Transverse colon (tissue), 3 donors: ENCODE measurements around the gene MCC.

Experiments used
- EP300 ChIP-seq: sonication (generic); formaldehyde crosslinking; IDR thresholded peaks from one replicate; pipeline ENCODE4 v1.6.1; 2017; ENCODE audit warnings: antibody characterized with exemption, low read depth
- POLR2A ChIP-seq: fragments of 450-650 bp; IDR thresholded peaks from one replicate; pipeline ENCODE4 v1.6.1; 2016; ENCODE audit warnings: antibody characterized with exemption, mild to moderate bottlenecking, moderate library complexity
- TF ChIP-seq, protein P1 (sequence below), 5 experiments: fragments of 200-600 bp in 3 of 5; fragments of 450-650 bp in 2 of 5; sonication (generic) in 3 of 5; IDR thresholded peaks; 1 replicate in 2 of 5; 2 replicates in 3 of 5; pipeline ENCODE4 v1.5.1; 2016 to 2017; ENCODE audit warnings: antibody characterized with exemption in 5 of 5, inconsistent platforms in 3 of 5, mild to moderate bottlenecking in 2 of 5, moderate library complexity in 1 of 5

GRCh38 chr5:113132564-113132963 lies 355.7 kb downstream of the MCC start:
- TF ChIP-seq, protein P1, sequence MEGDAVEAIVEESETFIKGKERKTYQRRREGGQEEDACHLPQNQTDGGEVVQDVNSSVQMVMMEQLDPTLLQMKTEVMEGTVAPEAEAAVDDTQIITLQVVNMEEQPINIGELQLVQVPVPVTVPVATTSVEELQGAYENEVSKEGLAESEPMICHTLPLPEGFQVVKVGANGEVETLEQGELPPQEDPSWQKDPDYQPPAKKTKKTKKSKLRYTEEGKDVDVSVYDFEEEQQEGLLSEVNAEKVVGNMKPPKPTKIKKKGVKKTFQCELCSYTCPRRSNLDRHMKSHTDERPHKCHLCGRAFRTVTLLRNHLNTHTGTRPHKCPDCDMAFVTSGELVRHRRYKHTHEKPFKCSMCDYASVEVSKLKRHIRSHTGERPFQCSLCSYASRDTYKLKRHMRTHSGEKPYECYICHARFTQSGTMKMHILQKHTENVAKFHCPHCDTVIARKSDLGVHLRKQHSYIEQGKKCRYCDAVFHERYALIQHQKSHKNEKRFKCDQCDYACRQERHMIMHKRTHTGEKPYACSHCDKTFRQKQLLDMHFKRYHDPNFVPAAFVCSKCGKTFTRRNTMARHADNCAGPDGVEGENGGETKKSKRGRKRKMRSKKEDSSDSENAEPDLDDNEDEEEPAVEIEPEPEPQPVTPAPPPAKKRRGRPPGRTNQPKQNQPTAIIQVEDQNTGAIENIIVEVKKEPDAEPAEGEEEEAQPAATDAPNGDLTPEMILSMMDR (IDR thresholded peaks at IDR 0.05) = no peak
- TF ChIP-seq EP300 (no peak), POLR2A (no peak)
